K562 (cell line): ENCODE measurements around the gene PDLIM5. TPM values are rescaled to one million over a fixed set of nuclear protein-coding genes. Genes with fewer than 3 reads are reported as not detected.

Experiments used
- ATAC-seq: fragments of 200-7000 bp; cut with Tn5 transposase; 3 replicates; pipeline ENCODE4 v1.9.1; 2020; ENCODE audit warnings: moderate library complexity
- BruUV-seq: library from RNA; stranded (reverse); fragments of 400-500 nt; replicated peaks from 2 replicates; lab custom pipeline; 2021; lab: Mats Ljungman, UMichigan
- CTCF ChIA-PET: fragments of 300-600 bp; formaldehyde crosslinking; extraction: SDS; loops from one replicate; lab custom pipeline; 2021; ENCODE audit warnings: low intra/inter-chr PET ratio; lab: Yijun Ruan, JAX
- POLR2A ChIA-PET: fragments of 300-600, 350-650 bp; sonication (Branson Sonifier 250); formaldehyde crosslinking; extraction: SDS; loops from one replicate; lab custom pipeline; 2021; ENCODE audit warnings: antibody characterized with exemption, inconsistent platforms; lab: Yijun Ruan, JAX
- DNase-seq, 4 experiments: peaks; one replicate each; pipeline versions ENCODE4 v3.0.0 to v3.0.0-alpha.2; 2011 to 2018; ENCODE audit warnings: low spot score in 3 of 4, mixed read lengths in 3 of 4; ENCODE audit errors: extremely low read depth in 1 of 4
- FAIRE-seq: peaks from 2 replicates; lab custom pipeline; 2011; peaks lifted over from hg19 to GRCh38; lab: Jason Lieb, UNC
- H2AFZ ChIP-seq: 2 replicates; pipeline ENCODE4 v1.6.0; 2011; ENCODE audit warnings: low read depth, low read length, control low read depth, inconsistent platforms
- H3K27ac ChIP-seq: fragments of 200-600 bp; 3 replicates; pipeline ENCODE4 v1.8.0; 2011; ENCODE audit warnings: low read depth, mild to moderate bottlenecking, control low read depth, inconsistent platforms, low read length, moderate library complexity, mixed read lengths; ENCODE audit errors: extremely low read depth
- H3K27me3 ChIP-seq, 2 experiments: fragments of 300-600 bp in 1 of 2; 2 replicates in 1 of 2; 3 replicates in 1 of 2; pipeline versions ENCODE4 v1.6.0 to v1.8.0; 2011; ENCODE audit warnings: inconsistent platforms in 2 of 2, low read length in 2 of 2, mild to moderate bottlenecking in 1 of 2, mixed read lengths in 1 of 2, moderate library complexity in 1 of 2; ENCODE audit not compliant: control insufficient read depth in 2 of 2, insufficient read depth in 2 of 2
- H3K36me3 ChIP-seq: fragments of 300-600 bp; 3 replicates; pipeline ENCODE4 v1.8.0; 2011; ENCODE audit warnings: mild to moderate bottlenecking, low read length, inconsistent platforms; ENCODE audit not compliant: control insufficient read depth, insufficient read depth
- H3K4me1 ChIP-seq, 2 experiments: fragments of 200-600 bp in 1 of 2; replicated peaks in 1 of 2; 2 replicates in 1 of 2; 3 replicates in 1 of 2; pipeline versions ENCODE4 v1.5.1 to v1.8.0; 2011; ENCODE audit warnings: inconsistent platforms in 2 of 2, low read length in 2 of 2, mild to moderate bottlenecking in 1 of 2, mixed read lengths in 1 of 2, moderate library complexity in 1 of 2; ENCODE audit not compliant: control insufficient read depth in 2 of 2, insufficient read depth in 2 of 2
- H3K4me2 ChIP-seq: 2 replicates; pipeline ENCODE4 v1.6.1; 2011; ENCODE audit warnings: low read length, control low read depth, inconsistent platforms, mixed read lengths; ENCODE audit not compliant: insufficient read depth
- H3K4me3 ChIP-seq: fragments of 200-600 bp; sonication (generic), shearing (Covaris generic); 2 replicates; pipeline ENCODE4 v1.5.1; 2016; ENCODE audit warnings: control low read depth, inconsistent platforms
- H3K79me2 ChIP-seq: fragments of 200-600 bp; 3 replicates; pipeline ENCODE4 v1.8.0; 2011; ENCODE audit warnings: low read length, inconsistent platforms; ENCODE audit not compliant: control insufficient read depth, insufficient read depth
- H3K9ac ChIP-seq, 2 experiments: 2 replicates each; pipeline versions ENCODE4 v1.6.0 to v1.6.1; 2011; ENCODE audit warnings: low read depth in 2 of 2, low read length in 2 of 2, control low read depth in 1 of 2, inconsistent platforms in 1 of 2, mild to moderate bottlenecking in 1 of 2, mixed read lengths in 1 of 2; ENCODE audit not compliant: insufficient read depth in 1 of 2
- H3K9me1 ChIP-seq: one replicate; pipeline ENCODE4 v1.6.0; 2011; ENCODE audit warnings: inconsistent platforms, mild to moderate bottlenecking, low read length, moderate library complexity; ENCODE audit not compliant: control insufficient read depth, insufficient read depth
- H3K9me3 ChIP-seq: replicated peaks from 2 replicates; pipeline ENCODE4 v1.5.1; 2011; ENCODE audit warnings: low read depth, low read length, inconsistent platforms; ENCODE audit not compliant: control insufficient read depth, insufficient read depth
- H4K20me1 ChIP-seq: replicated peaks from 2 replicates; pipeline ENCODE4 v1.6.1; 2011; ENCODE audit warnings: low read length, inconsistent platforms, mixed read lengths; ENCODE audit not compliant: control insufficient read depth, insufficient read depth
- ARID2 ChIP-seq: fragments of 450-650 bp; IDR thresholded peaks from 2 replicates; pipeline ENCODE4 v1.6.1; 2017; ENCODE audit warnings: antibody characterized with exemption, mild to moderate bottlenecking
- ETS1 ChIP-seq: conservative IDR thresholded peaks from 2 replicates; pipeline ENCODE4 v1.6.1; 2011; ENCODE audit warnings: low read depth, mild to moderate bottlenecking, low read length; ENCODE audit not compliant: control insufficient read depth
- FOXA3 ChIP-seq, 2 experiments: fragments of 450-650 bp in 1 of 2; sonication (generic) in 1 of 2; formaldehyde crosslinking; IDR thresholded peaks in 1 of 2; conservative IDR thresholded peaks in 1 of 2; 2 replicates each; pipeline versions ENCODE4 v1.4.0 to v1.8.0; 2020 to 2022; ENCODE audit warnings: mild to moderate bottlenecking in 2 of 2, missing genetic modification reagents in 1 of 2
- NFRKB ChIP-seq: fragments of 450-650 bp; IDR thresholded peaks from 2 replicates; pipeline ENCODE4 v1.6.1; 2016; ENCODE audit warnings: low read depth
- POLR2G ChIP-seq: fragments of 200-400 bp; formaldehyde crosslinking; IDR thresholded peaks from 2 replicates; pipeline ENCODE4 v1.6.1; 2017; ENCODE audit warnings: low read depth, mild to moderate bottlenecking, antibody characterized with exemption, low read length, moderate library complexity
- TAF7 ChIP-seq: fragments of 450-650 bp; IDR thresholded peaks from 2 replicates; pipeline ENCODE4 v1.6.1; 2016; ENCODE audit warnings: missing genetic modification characterization, missing compliant biosample characterization
- ZNF408 ChIP-seq: fragments of 250-450 bp; sonication (Bioruptor Pico); IDR thresholded peaks from 2 replicates; pipeline ENCODE4 v1.4.0; 2020; ENCODE audit warnings: low read depth, mild to moderate bottlenecking, moderate library complexity
- ZNF431 ChIP-seq: sonication (generic); formaldehyde crosslinking; IDR thresholded peaks from 2 replicates; pipeline ENCODE4 v1.8.0; 2022; ENCODE audit warnings: mild to moderate bottlenecking, missing genetic modification reagents
- ZNF511 ChIP-seq: sonication (generic); formaldehyde crosslinking; IDR thresholded peaks from 2 replicates; pipeline ENCODE4 v1.8.0; 2022; ENCODE audit warnings: mild to moderate bottlenecking, missing genetic modification reagents
- ZNF589 ChIP-seq: fragments of 200-800 bp; sonication (Bioruptor generic); IDR thresholded peaks from 2 replicates; pipeline ENCODE4 v1.6.1; 2016; ENCODE audit warnings: low read depth, missing genetic modification characterization, missing compliant biosample characterization
- WGBS: fragments of 100-300 bp; shearing (Covaris generic); methylation state at CpG from one replicate; pipeline ENCODE4 v1.1.6; 2016; ENCODE audit warnings: low coverage, mixed read lengths; ENCODE audit not compliant: insufficient coverage; ENCODE audit errors: missing lambda C conversion rate; 5-methylcytosine and 5-hydroxymethylcytosine counted together
- in situ Hi-C: fragments of 300-500 bp; cut with MboI; formaldehyde crosslinking; loops from 4 replicates; pipeline ENCODE4 v1.15.0; 2018; ENCODE audit warnings: inconsistent platforms, mixed read lengths
- intact Hi-C: fragments of 100-400 bp; cut with micrococcal nuclease; formaldehyde crosslinking; loops from 2 replicates; pipeline ENCODE4 v1.14.2; 2022
- polyA plus RNA-seq, 8 experiments: library from polyadenylated mRNA; depleted of rRNA in 4 of 8; stranded (reverse) in 5 of 8; unstranded in 3 of 8; fragments of >200 nt; fragmentation: Nextera tagmentation in 2 of 8; fragmentation: Illumina TruSeq in 1 of 8; extraction: Ambion mirVana in 2 of 8; extraction: Trizol in 1 of 8; gene quantifications; 2 replicates each; pipeline versions ENCODE4 v1.2.1 to v1.2.3, GENCODE V29; 2011 to 2014; ENCODE audit warnings: inconsistent platforms in 1 of 8, missing spikeins in 1 of 8
- total RNA-seq, 7 experiments: library from RNA; depleted of rRNA in 6 of 7; stranded (reverse); fragments of >200 nt in 6 of 7; fragmentation: Illumina TruSeq in 2 of 7; extraction: Trizol in 2 of 7; gene quantifications; 2 replicates each; pipeline versions ENCODE4 v1.2.1 to v1.2.3, GENCODE V29; 2011 to 2021; ENCODE audit warnings: low replicate concordance in 1 of 7

Gene PDLIM5
- total and polyA plus RNA-seq, 9 of the 15 experiments (the other 6 are each of a cell fraction or from before 2014, with no cell fraction given): 36.9 to 127 (median 62.5) TPM

GRCh38 chr4:94416335-94416734 lies 35.4 kb upstream of the PDLIM5 start (continued):
- TF ChIP-seq FOXA3 (CRISPR knock-in tag; conservative IDR thresholded peaks at IDR 0.05 in 1 of 2, IDR thresholded peaks at IDR 0.05 in 1 of 2) (no peak), ZNF511 (CRISPR knock-in tag) (no peak), NFRKB (no peak), ARID2 (no peak)

- Histone ChIP-seq H3K4me3 (no peak overlapping the region), H2AFZ (no peak overlapping the region), H3K4me2 (no peak overlapping the region), H4K20me1 (no peaks in the 10 kb centered on the region), H3K36me3 (no peaks in the 10 kb centered on the region), H3K27me3 (no peaks in the 10 kb centered on the region), H3K9me3 (no peaks in the 10 kb centered on the region), H3K27ac (no peak overlapping the region), H3K9ac (no peak overlapping the region), H3K79me2 (no peaks in the 10 kb centered on the region), H3K9me1 (no peaks in the 10 kb centered on the region), H3K4me1 (peaks cover 0 to 4% of the 10 kb centered on the region in 2 experiments; a peak in 1 of 5 replicates)
- no peak for FAIRE-seq
- ATAC-seq: no peak
- ChIA-PET CTCF (no interaction called here), POLR2A (no interaction called here)
- TF ChIP-seq ZNF589 (CRISPR knock-in tag) (no peak), ZNF408 (no peak), ETS1 (no peak), ZNF431 (CRISPR knock-in tag) (no peak), TAF7 (no peak), POLR2G (no peak)
- no peak for DNase-seq
- no TSS peak for BruUV-seq
- intact Hi-C loops: no loop called here
- WGBS: 45% methylated on average over 1 of the region's 1 CpG
- in situ Hi-C loops: no loop called here
These were observed 34.8 kb upstream of the PDLIM5 start for GRCh38 chr4:94416981-94417380.
